Measurements from ENCODE around the gene MLIP.
A peak's percentile ranks its signal among the peaks of the same experiment; 100 is the strongest.

Gene MLIP

GRCh38 chr6:54087721-54088120 lies 23.5 kb upstream of the MLIP start:
- H3K4me2 ChIP-seq (ENCODE audit: low read length) = no peak overlapping the region
- H3K23ac ChIP-seq (ENCODE audit: low read length) = no peak overlapping the region
- H3K9ac ChIP-seq (ENCODE audit: low read length) = no peak overlapping the region
- peaks cover 2% of the 10 kb centered on the region for H3K27me3 ChIP-seq (ENCODE audit: insufficient read depth, low read length)
- no peak overlapping the region for H4K12ac ChIP-seq (ENCODE audit: low read depth, low read length)
- H4K91ac ChIP-seq (ENCODE audit: low read depth, low read length) = no peak overlapping the region
- no peak overlapping the region for H2BK5ac ChIP-seq (ENCODE audit: low read depth, low read length, poor library complexity)
- H2BK120ac ChIP-seq (ENCODE audit: insufficient read depth, low read length, poor library complexity) = no peak overlapping the region
- no peak overlapping the region for H4K8ac ChIP-seq (ENCODE audit: low read depth, low read length)
- H3K4ac ChIP-seq (ENCODE audit: low read depth, low read length) = no peak overlapping the region
- no peak overlapping the region for H3K14ac ChIP-seq (ENCODE audit: low read length)
- no peak for DNase-seq
- no peaks in the 10 kb centered on the region for H3K79me2 ChIP-seq (ENCODE audit: control insufficient read depth, insufficient read depth, low read length, poor library complexity)
- H2AK5ac ChIP-seq (ENCODE audit: low read length) = no peak overlapping the region
- H3K9me3 ChIP-seq (ENCODE audit: insufficient read depth, low read depth, low read length) = no peaks in the 10 kb centered on the region
- no peaks in the 10 kb centered on the region for H3K36me3 ChIP-seq (ENCODE audit: control insufficient read depth in 1 of 2, insufficient read depth in 2 of 2, low read length in 2 of 2)
- H2AFZ ChIP-seq (ENCODE audit: insufficient read depth, low read length, poor library complexity) = no peak overlapping the region
- no peak overlapping the region for H3K27ac ChIP-seq (ENCODE audit: low read depth, low read length)
- H3K18ac ChIP-seq (ENCODE audit: low read length) = no peak overlapping the region
- no peak overlapping the region for H2BK12ac ChIP-seq (ENCODE audit: low read length)
- no peaks in the 10 kb centered on the region for H3K79me1 ChIP-seq (ENCODE audit: low read length)
- H3K4me1 ChIP-seq (ENCODE audit: control insufficient read depth in 1 of 2, insufficient read depth in 2 of 2, low read length in 2 of 2) = no peaks in the 10 kb centered on the region
- no peak overlapping the region for H3K4me3 ChIP-seq (ENCODE audit: low read depth, low read length)
- no CpG with 5 or more reads among the region's 2 CpGs for WGBS (ENCODE audit: extremely low coverage, insufficient coverage, insufficient read length)

GRCh38 chr6:54093326-54093948 lies 17.8 kb upstream of the MLIP start:
- Histone ChIP-seq H2BK5ac (ENCODE audit: low read depth, low read length, poor library complexity) (no peak overlapping the region), H4K8ac (ENCODE audit: low read depth, low read length) (no peak overlapping the region), H3K4me2 (ENCODE audit: low read length) (no peak overlapping the region)

GRCh38 chr6:54094293-54094692 lies 16.9 kb upstream of the MLIP start:
- H3K27ac ChIP-seq (ENCODE audit: low read depth, low read length) = no peak overlapping the region
- DNase-seq = no peak
- no peak overlapping the region for H2AK5ac ChIP-seq (ENCODE audit: low read length)
- H4K8ac ChIP-seq (ENCODE audit: low read depth, low read length) = no peak overlapping the region
- no peaks in the 10 kb centered on the region for H3K79me2 ChIP-seq (ENCODE audit: control insufficient read depth, insufficient read depth, low read length, poor library complexity)
- H3K23ac ChIP-seq (ENCODE audit: low read length) = no peak overlapping the region
- H3K14ac ChIP-seq (ENCODE audit: low read length) = no peak overlapping the region
- H2AFZ ChIP-seq (ENCODE audit: insufficient read depth, low read length, poor library complexity) = no peak overlapping the region
- H3K79me1 ChIP-seq (ENCODE audit: low read length) = no peaks in the 10 kb centered on the region
- no peaks in the 10 kb centered on the region for H3K9me3 ChIP-seq (ENCODE audit: insufficient read depth, low read depth, low read length)
- no peak overlapping the region for H2BK12ac ChIP-seq (ENCODE audit: low read length)
- H3K36me3 ChIP-seq (ENCODE audit: control insufficient read depth in 1 of 2, insufficient read depth in 2 of 2, low read length in 2 of 2) = no peaks in the 10 kb centered on the region
- no peak overlapping the region for H3K18ac ChIP-seq (ENCODE audit: low read length)
- H3K4me1 ChIP-seq (ENCODE audit: control insufficient read depth in 1 of 2, insufficient read depth in 2 of 2, low read length in 2 of 2) = no peaks in the 10 kb centered on the region
- H3K27me3 ChIP-seq (ENCODE audit: insufficient read depth, low read length) = no peaks in the 10 kb centered on the region
- H3K9ac ChIP-seq (ENCODE audit: low read length) = no peak overlapping the region
- H3K4me3 ChIP-seq (ENCODE audit: low read depth, low read length) = no peak overlapping the region
- no peak overlapping the region for H4K12ac ChIP-seq (ENCODE audit: low read depth, low read length)
- H3K4me2 ChIP-seq (ENCODE audit: low read length) = no peak overlapping the region
- H4K91ac ChIP-seq (ENCODE audit: low read depth, low read length) = no peak overlapping the region
- H2BK5ac ChIP-seq (ENCODE audit: low read depth, low read length, poor library complexity) = no peak overlapping the region
- H3K4ac ChIP-seq (ENCODE audit: low read depth, low read length) = no peak overlapping the region
- H2BK120ac ChIP-seq (ENCODE audit: insufficient read depth, low read length, poor library complexity) = no peak overlapping the region

More at GRCh38 chr6:54093326-54093948, 17.8 kb upstream of the MLIP start:
- H3K4me3 ChIP-seq (ENCODE audit: low read depth, low read length) = no peak overlapping the region
- H3K9me3 ChIP-seq (ENCODE audit: insufficient read depth, low read depth, low read length) = no peaks in the 10 kb centered on the region
- no peak overlapping the region for H2AFZ ChIP-seq (ENCODE audit: insufficient read depth, low read length, poor library complexity)
- H3K9ac ChIP-seq (ENCODE audit: low read length) = no peak overlapping the region
- no peaks in the 10 kb centered on the region for H3K79me2 ChIP-seq (ENCODE audit: control insufficient read depth, insufficient read depth, low read length, poor library complexity)
- no peak overlapping the region for H2BK12ac ChIP-seq (ENCODE audit: low read length)
- no peak overlapping the region for H3K4ac ChIP-seq (ENCODE audit: low read depth, low read length)
- DNase-seq = no peak
- WGBS (ENCODE audit: extremely low coverage, insufficient coverage, insufficient read length) = 100% methylated on average over 1 of the region's 6 CpGs
- no peaks in the 10 kb centered on the region for H3K27me3 ChIP-seq (ENCODE audit: insufficient read depth, low read length)
- no peak overlapping the region for H2BK120ac ChIP-seq (ENCODE audit: insufficient read depth, low read length, poor library complexity)
- H3K27ac ChIP-seq (ENCODE audit: low read depth, low read length) = no peak overlapping the region
- no peak overlapping the region for H4K91ac ChIP-seq (ENCODE audit: low read depth, low read length)
- H2AK5ac ChIP-seq (ENCODE audit: low read length) = no peak overlapping the region
- no peaks in the 10 kb centered on the region for H3K79me1 ChIP-seq (ENCODE audit: low read length)
- H3K23ac ChIP-seq (ENCODE audit: low read length) = no peak overlapping the region
- H3K4me1 ChIP-seq (ENCODE audit: control insufficient read depth in 1 of 2, insufficient read depth in 2 of 2, low read length in 2 of 2) = no peaks in the 10 kb centered on the region
- H4K12ac ChIP-seq (ENCODE audit: low read depth, low read length) = no peak overlapping the region
- H3K14ac ChIP-seq (ENCODE audit: low read length) = no peak overlapping the region
- no peaks in the 10 kb centered on the region for H3K36me3 ChIP-seq (ENCODE audit: control insufficient read depth in 1 of 2, insufficient read depth in 2 of 2, low read length in 2 of 2)
- no peak overlapping the region for H3K18ac ChIP-seq (ENCODE audit: low read length)

GRCh38 chr6:54094786-54095185 lies 16.5 kb upstream of the MLIP start:
- H3K27me3 ChIP-seq (ENCODE audit: insufficient read depth, low read length) = no peaks in the 10 kb centered on the region

More at GRCh38 chr6:54094786-54095185, 16.5 kb upstream of the MLIP start:
- H3K79me2 ChIP-seq (ENCODE audit: control insufficient read depth, insufficient read depth, low read length, poor library complexity) = no peaks in the 10 kb centered on the region
- H2AFZ ChIP-seq (ENCODE audit: insufficient read depth, low read length, poor library complexity) = no peak overlapping the region
- no peak overlapping the region for H3K14ac ChIP-seq (ENCODE audit: low read length)
- DNase-seq = peak; percentile 38 to 56
- no peak overlapping the region for H4K8ac ChIP-seq (ENCODE audit: low read depth, low read length)
- no peak overlapping the region for H2BK12ac ChIP-seq (ENCODE audit: low read length)
- H3K4me1 ChIP-seq (ENCODE audit: control insufficient read depth in 1 of 2, insufficient read depth in 2 of 2, low read length in 2 of 2) = no peaks in the 10 kb centered on the region
- H3K18ac ChIP-seq (ENCODE audit: low read length) = no peak overlapping the region
- no peak overlapping the region for H3K4me2 ChIP-seq (ENCODE audit: low read length)
- H3K9me3 ChIP-seq (ENCODE audit: insufficient read depth, low read depth, low read length) = no peaks in the 10 kb centered on the region
- no peak overlapping the region for H3K4ac ChIP-seq (ENCODE audit: low read depth, low read length)
- no peak overlapping the region for H4K91ac ChIP-seq (ENCODE audit: low read depth, low read length)
- H3K9ac ChIP-seq (ENCODE audit: low read length) = no peak overlapping the region
- no peak overlapping the region for H4K12ac ChIP-seq (ENCODE audit: low read depth, low read length)
- no peak overlapping the region for H2BK5ac ChIP-seq (ENCODE audit: low read depth, low read length, poor library complexity)
- no peak overlapping the region for H3K27ac ChIP-seq (ENCODE audit: low read depth, low read length)
- H3K36me3 ChIP-seq (ENCODE audit: control insufficient read depth in 1 of 2, insufficient read depth in 2 of 2, low read length in 2 of 2) = no peaks in the 10 kb centered on the region
- H2AK5ac ChIP-seq (ENCODE audit: low read length) = no peak overlapping the region
- no peaks in the 10 kb centered on the region for H3K79me1 ChIP-seq (ENCODE audit: low read length)
- no CpG with 5 or more reads among the region's 4 CpGs for WGBS (ENCODE audit: extremely low coverage, insufficient coverage, insufficient read length)
- no peak overlapping the region for H3K4me3 ChIP-seq (ENCODE audit: low read depth, low read length)
- no peak overlapping the region for H3K23ac ChIP-seq (ENCODE audit: low read length)
- no peak overlapping the region for H2BK120ac ChIP-seq (ENCODE audit: insufficient read depth, low read length, poor library complexity)
